Measurements from ENCODE around the gene HPS5. TPM values are rescaled to one million over a fixed set of nuclear protein-coding genes. Genes with fewer than 3 reads are reported as not detected.

The HPS5 gene
- total and polyA plus RNA-seq, 9 donors = 10.0 to 19.2 (median 11.6) TPM

DNA sequence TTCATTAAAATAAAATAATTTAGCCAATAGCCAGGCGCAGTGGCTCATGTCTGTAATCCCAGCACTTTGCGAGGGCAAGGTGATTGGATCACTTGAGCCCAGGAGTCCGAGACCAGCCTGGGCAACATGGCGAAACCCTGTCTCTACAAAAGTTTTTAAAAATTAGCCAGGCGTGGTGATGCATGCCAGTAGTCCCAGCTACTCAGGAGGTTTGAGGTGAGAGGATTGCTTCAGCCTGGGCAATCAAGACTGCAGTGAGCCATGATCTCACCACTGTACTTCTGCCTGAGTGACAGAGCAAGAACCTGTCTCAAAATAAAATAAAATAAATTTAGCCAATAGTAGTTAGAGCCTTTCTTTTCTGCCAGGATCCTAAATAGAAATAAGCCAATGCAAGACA lies 12.2 kb downstream of the HPS5 start:
- no peak overlapping the region for H3K27ac ChIP-seq (ENCODE audit: low read length)
- WGBS (ENCODE audit: insufficient coverage) = 90% methylated on average over 5 of the region's 5 CpGs
- H3K4me3 ChIP-seq (ENCODE audit: low read length) = no peak overlapping the region
- no peak for DNase-seq
- no peaks in the 10 kb centered on the region for H3K4me1 ChIP-seq (ENCODE audit: control insufficient read depth, insufficient read depth, low read length)
- peaks cover 41% of the 10 kb centered on the region for H3K36me3 ChIP-seq (ENCODE audit: control insufficient read depth, insufficient read depth, low read length)
- H3K9me3 ChIP-seq (replicated peaks; ENCODE audit: control insufficient read depth, low read depth, low read length) = no peaks in the 10 kb centered on the region
- no peaks in the 10 kb centered on the region for H3K27me3 ChIP-seq (ENCODE audit: control insufficient read depth, insufficient read depth, low read length)

DNA sequence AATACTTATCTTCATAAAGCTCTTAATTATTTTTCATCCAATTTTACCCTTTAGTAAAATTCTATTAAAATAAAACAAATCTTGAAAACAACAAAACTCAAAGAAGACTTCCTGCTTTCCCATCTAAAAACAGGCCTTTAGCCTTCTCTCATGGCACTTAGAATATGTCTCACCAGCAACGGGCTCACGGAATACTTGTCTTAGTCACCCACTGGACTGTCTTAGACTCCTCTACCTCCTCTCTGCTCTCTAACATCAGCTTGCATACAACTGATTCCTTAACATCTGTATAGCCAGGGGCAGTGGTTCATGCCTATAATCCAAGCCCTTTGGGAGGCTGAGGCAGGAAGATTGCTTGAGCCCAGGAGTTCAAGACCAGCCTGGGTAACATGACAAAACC lies 13.7 kb downstream of the HPS5 start:
- Histone ChIP-seq H3K27me3 (ENCODE audit: control insufficient read depth, insufficient read depth, low read length) (no peaks in the 10 kb centered on the region), H3K27ac (ENCODE audit: low read length) (no peak overlapping the region), H3K36me3 (ENCODE audit: control insufficient read depth, insufficient read depth, low read length) (peaks cover 45% of the 10 kb centered on the region), H3K4me1 (ENCODE audit: control insufficient read depth, insufficient read depth, low read length) (no peaks in the 10 kb centered on the region), H3K9me3 (replicated peaks; ENCODE audit: control insufficient read depth, low read depth, low read length) (no peaks in the 10 kb centered on the region), H3K4me3 (ENCODE audit: low read length) (no peak overlapping the region)
- no peak for DNase-seq
- WGBS (ENCODE audit: insufficient coverage) = 94% methylated on average over 2 of the region's 2 CpGs

DNA sequence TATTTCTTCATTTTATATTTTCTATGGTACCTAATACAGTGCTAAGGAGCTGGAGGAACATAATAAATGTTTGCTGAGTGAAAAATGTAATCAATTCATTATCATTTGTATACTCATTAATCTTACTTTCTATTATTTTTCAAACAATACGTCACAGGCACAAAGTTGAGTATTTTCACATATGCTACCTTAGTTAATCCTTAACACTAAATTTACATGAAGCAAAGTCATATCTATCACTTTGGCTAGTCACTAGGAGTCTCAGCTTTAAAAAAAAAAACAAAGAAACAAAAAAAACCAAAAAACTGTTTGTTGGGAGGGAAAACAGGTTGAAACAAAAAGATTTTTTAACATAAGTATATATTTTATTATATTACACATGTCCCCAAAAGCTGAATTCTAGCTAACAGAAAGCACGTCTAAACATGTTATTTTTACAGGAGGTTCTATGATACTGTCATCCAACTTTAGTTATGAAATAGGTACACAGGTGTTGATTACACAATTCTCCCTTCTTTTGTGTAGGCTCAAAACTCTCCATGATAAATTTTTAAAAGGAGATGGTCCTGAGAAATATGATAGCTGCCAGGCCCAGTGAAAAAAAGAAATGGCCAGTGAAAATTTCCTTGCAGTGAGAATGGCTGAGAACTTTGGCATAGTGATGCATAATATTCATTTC lies 14.3 kb downstream of the HPS5 start:
- peaks cover 45% of the 10 kb centered on the region for H3K36me3 ChIP-seq (ENCODE audit: control insufficient read depth, insufficient read depth, low read length)
- no peaks in the 10 kb centered on the region for H3K9me3 ChIP-seq (replicated peaks; ENCODE audit: control insufficient read depth, low read depth, low read length)
- H3K27ac ChIP-seq (ENCODE audit: low read length) = no peak overlapping the region
- DNase-seq = no peak
- no peaks in the 10 kb centered on the region for H3K4me1 ChIP-seq (ENCODE audit: control insufficient read depth, insufficient read depth, low read length)
- no CpG with 5 or more reads among the region's 2 CpGs for WGBS (ENCODE audit: insufficient coverage)
- H3K27me3 ChIP-seq (ENCODE audit: control insufficient read depth, insufficient read depth, low read length) = no peaks in the 10 kb centered on the region
- H3K4me3 ChIP-seq (ENCODE audit: low read length) = no peak overlapping the region

DNA sequence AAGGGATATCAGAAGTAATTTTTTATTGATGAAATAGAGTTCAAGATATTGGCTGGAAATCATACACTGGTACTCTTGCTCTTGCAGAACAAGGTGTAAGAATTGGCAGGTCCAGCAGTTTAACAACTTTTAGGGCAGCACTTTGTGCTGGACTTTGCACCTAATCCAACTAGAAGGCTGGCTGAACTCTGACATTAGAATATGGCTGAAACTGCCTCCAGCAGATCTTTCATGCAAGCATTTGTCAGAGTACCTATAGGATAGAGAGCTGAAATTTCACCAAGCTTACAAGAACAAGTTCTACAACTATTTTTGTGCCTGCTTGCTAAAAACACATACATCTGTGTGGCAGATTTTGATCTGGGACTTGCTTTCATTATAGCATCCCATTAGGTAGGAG lies 17.2 kb downstream of the HPS5 start:
- no peak for DNase-seq
- no peaks in the 10 kb centered on the region for H3K9me3 ChIP-seq (replicated peaks; ENCODE audit: control insufficient read depth, low read depth, low read length)
- no peak overlapping the region for H3K4me3 ChIP-seq (ENCODE audit: low read length)
- H3K27ac ChIP-seq (ENCODE audit: low read length) = no peak overlapping the region
- peaks cover 35% of the 10 kb centered on the region for H3K36me3 ChIP-seq (ENCODE audit: control insufficient read depth, insufficient read depth, low read length)
- no peaks in the 10 kb centered on the region for H3K4me1 ChIP-seq (ENCODE audit: control insufficient read depth, insufficient read depth, low read length)
- H3K27me3 ChIP-seq (ENCODE audit: control insufficient read depth, insufficient read depth, low read length) = no peaks in the 10 kb centered on the region

DNA sequence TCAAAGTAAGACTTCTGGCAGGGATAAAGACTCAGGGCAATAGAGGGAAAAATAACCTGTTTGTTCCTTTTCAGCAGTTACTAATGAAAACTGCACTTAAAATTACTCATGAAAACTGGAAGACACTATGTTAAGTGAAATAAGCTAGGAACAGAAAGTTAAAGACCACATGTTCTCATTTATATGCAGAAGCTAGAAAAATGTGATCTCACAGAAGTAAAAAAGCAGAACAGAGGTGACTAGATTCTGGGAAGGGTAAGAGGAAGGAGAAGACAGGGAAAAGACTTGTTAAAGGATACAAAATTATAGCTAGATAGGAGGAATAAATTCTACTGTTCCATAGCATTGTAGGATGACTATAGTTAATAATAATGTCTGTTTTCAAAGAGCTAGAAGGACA lies 22.2 kb downstream of the HPS5 start:
- Histone ChIP-seq H3K4me3 (ENCODE audit: low read length) (no peak overlapping the region), H3K36me3 (ENCODE audit: control insufficient read depth, insufficient read depth, low read length) (peaks cover 21% of the 10 kb centered on the region), H3K27ac (ENCODE audit: low read length) (no peak overlapping the region), H3K4me1 (ENCODE audit: control insufficient read depth, insufficient read depth, low read length) (no peaks in the 10 kb centered on the region), H3K27me3 (ENCODE audit: control insufficient read depth, insufficient read depth, low read length) (no peaks in the 10 kb centered on the region), H3K9me3 (replicated peaks; ENCODE audit: control insufficient read depth, low read depth, low read length) (no peaks in the 10 kb centered on the region)
- no peak for DNase-seq

DNA sequence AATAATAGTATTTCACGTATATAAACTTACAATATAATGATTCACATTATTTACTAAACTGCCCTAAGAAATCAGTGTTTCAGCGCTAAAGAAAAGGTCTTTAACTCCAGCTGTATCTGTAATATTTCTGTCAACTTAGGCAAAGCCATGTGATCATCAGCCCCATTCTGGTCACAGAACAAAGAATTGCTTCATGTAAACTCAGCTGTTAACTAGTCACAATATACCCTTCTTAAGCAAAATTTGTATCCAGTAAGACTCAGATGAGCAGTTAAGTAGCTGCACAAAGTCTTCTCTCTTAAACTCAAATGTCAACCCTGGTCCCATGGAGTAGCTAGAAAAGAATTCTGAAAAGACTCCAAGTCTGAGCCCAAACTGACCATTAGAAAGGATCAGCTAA lies 26.6 kb downstream of the HPS5 start:
- WGBS (ENCODE audit: insufficient coverage) = 100% methylated on average over 1 of the region's 2 CpGs
- H3K36me3 ChIP-seq (ENCODE audit: control insufficient read depth, insufficient read depth, low read length) = peaks cover 42% of the 10 kb centered on the region
- H3K9me3 ChIP-seq (replicated peaks; ENCODE audit: control insufficient read depth, low read depth, low read length) = no peaks in the 10 kb centered on the region

DNA sequence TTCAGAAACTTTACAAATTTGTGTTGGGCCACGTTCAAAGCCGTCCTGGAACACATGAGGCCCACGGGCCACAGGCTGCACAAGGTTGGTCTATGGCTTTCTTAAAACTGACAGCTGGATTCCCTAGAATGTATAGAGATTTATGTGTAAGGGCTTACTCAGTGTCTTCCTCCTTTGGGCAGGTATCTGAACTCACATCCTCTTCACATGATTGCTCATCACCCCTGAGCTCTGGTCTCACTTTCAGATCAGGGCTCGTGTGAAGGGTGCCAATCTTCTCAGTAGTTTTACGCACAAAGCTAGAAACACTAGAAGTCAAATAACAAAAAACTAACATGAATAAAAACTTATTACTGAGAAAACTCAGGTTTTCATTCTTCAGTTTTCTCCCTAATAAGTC lies 27.1 kb downstream of the HPS5 start:
- no peak overlapping the region for H3K27ac ChIP-seq (ENCODE audit: low read length)
- no CpG with 5 or more reads among the region's 5 CpGs for WGBS (ENCODE audit: insufficient coverage)
- no peaks in the 10 kb centered on the region for H3K9me3 ChIP-seq (replicated peaks; ENCODE audit: control insufficient read depth, low read depth, low read length)
- H3K4me3 ChIP-seq (ENCODE audit: low read length) = no peak overlapping the region
- H3K27me3 ChIP-seq (ENCODE audit: control insufficient read depth, insufficient read depth, low read length) = no peaks in the 10 kb centered on the region
- no peak for DNase-seq
- peaks cover 44% of the 10 kb centered on the region for H3K36me3 ChIP-seq (ENCODE audit: control insufficient read depth, insufficient read depth, low read length)
- H3K4me1 ChIP-seq (ENCODE audit: control insufficient read depth, insufficient read depth, low read length) = no peaks in the 10 kb centered on the region

More for the DNA sequence above, 26.6 kb downstream of the HPS5 start:
- Histone ChIP-seq H3K27me3 (ENCODE audit: control insufficient read depth, insufficient read depth, low read length) (no peaks in the 10 kb centered on the region), H3K27ac (ENCODE audit: low read length) (no peak overlapping the region), H3K4me1 (ENCODE audit: control insufficient read depth, insufficient read depth, low read length) (no peaks in the 10 kb centered on the region), H3K4me3 (ENCODE audit: low read length) (no peak overlapping the region)
- DNase-seq = no peak

DNA sequence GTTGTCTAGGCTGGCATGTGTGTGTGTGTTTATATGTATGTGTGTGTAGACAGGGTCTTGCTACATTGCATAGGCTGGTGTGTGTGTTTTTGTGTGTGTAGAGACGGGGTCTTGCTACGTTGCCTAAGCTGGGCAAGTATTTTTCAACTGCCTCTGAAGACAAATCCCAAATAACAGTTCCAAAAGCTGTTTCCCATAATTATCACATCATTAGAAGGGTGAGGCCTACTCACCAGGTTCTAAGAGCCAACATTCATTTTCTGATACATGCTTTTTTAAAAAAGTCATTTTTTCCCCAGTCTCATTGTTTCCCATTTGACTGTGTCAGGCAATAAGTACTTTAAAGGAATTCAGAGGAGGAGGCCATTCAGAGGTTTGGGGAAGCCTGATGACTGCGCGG lies 33.0 kb downstream of the HPS5 start:
- H3K4me3 ChIP-seq (ENCODE audit: low read length) = no peak overlapping the region
- H3K27ac ChIP-seq (ENCODE audit: low read length) = no peak overlapping the region
- 100% methylated on average over 1 of the region's 4 CpGs for WGBS (ENCODE audit: insufficient coverage)
- peaks cover 54% of the 10 kb centered on the region for H3K36me3 ChIP-seq (ENCODE audit: control insufficient read depth, insufficient read depth, low read length)
- no peak for DNase-seq
- no peaks in the 10 kb centered on the region for H3K4me1 ChIP-seq (ENCODE audit: control insufficient read depth, insufficient read depth, low read length)
- no peaks in the 10 kb centered on the region for H3K27me3 ChIP-seq (ENCODE audit: control insufficient read depth, insufficient read depth, low read length)
- H3K9me3 ChIP-seq (replicated peaks; ENCODE audit: control insufficient read depth, low read depth, low read length) = no peaks in the 10 kb centered on the region

DNA sequence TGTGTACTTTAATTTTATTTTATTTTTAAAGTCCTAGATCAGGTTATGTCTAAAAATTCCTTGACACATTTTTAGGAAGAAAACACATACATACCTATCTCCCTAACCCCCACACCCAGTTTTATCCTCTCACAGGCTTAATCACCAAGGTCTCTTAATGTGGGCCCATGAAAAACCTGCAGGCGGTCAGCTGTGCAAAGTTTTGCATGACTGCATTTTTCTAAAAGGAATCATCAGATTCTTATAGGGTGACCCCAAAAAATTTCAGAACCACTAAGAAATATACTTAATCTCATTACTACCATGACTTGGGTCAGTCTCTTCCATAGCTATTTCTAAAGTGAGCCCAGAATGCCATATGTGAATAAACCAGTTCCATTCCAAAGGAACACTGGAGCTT lies 36.1 kb downstream of the HPS5 start:
- WGBS (ENCODE audit: insufficient coverage) = 100% methylated on average over 1 of the region's 1 CpG
- no peak overlapping the region for H3K4me3 ChIP-seq (ENCODE audit: low read length)
- no peak for DNase-seq
- H3K27me3 ChIP-seq (ENCODE audit: control insufficient read depth, insufficient read depth, low read length) = no peaks in the 10 kb centered on the region
- H3K27ac ChIP-seq (ENCODE audit: low read length) = no peak overlapping the region
- no peaks in the 10 kb centered on the region for H3K9me3 ChIP-seq (replicated peaks; ENCODE audit: control insufficient read depth, low read depth, low read length)
- H3K36me3 ChIP-seq (ENCODE audit: control insufficient read depth, insufficient read depth, low read length) = peaks cover 46% of the 10 kb centered on the region
- H3K4me1 ChIP-seq (ENCODE audit: control insufficient read depth, insufficient read depth, low read length) = no peaks in the 10 kb centered on the region

DNA sequence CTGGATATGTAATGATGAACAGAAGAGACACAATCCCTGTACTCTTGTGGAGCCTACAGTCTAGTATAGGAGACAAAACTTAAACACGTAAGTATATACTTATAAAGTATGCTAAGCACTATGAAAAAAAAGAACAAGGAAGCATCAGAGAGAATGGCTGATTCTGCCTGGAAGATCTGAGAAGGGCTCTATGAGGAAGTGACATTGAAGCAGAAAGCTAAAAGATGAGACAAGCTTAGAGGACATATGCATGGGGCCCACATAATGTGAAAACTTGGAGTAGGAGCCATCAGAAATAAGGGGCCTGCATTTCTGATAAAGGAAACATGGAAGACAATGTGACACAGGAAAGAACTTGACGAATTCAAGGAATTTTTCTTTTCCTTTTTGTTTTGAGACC lies 39.3 kb downstream of the HPS5 start:
- DNase-seq = no peak
- no peak overlapping the region for H3K27ac ChIP-seq (ENCODE audit: low read length)
- peaks cover 41% of the 10 kb centered on the region for H3K36me3 ChIP-seq (ENCODE audit: control insufficient read depth, insufficient read depth, low read length)
- H3K9me3 ChIP-seq (replicated peaks; ENCODE audit: control insufficient read depth, low read depth, low read length) = no peaks in the 10 kb centered on the region
- WGBS (ENCODE audit: insufficient coverage) = 100% methylated on average over 1 of the region's 2 CpGs
- H3K4me1 ChIP-seq (ENCODE audit: control insufficient read depth, insufficient read depth, low read length) = no peaks in the 10 kb centered on the region
- no peak overlapping the region for H3K4me3 ChIP-seq (ENCODE audit: low read length)
- no peaks in the 10 kb centered on the region for H3K27me3 ChIP-seq (ENCODE audit: control insufficient read depth, insufficient read depth, low read length)

DNA sequence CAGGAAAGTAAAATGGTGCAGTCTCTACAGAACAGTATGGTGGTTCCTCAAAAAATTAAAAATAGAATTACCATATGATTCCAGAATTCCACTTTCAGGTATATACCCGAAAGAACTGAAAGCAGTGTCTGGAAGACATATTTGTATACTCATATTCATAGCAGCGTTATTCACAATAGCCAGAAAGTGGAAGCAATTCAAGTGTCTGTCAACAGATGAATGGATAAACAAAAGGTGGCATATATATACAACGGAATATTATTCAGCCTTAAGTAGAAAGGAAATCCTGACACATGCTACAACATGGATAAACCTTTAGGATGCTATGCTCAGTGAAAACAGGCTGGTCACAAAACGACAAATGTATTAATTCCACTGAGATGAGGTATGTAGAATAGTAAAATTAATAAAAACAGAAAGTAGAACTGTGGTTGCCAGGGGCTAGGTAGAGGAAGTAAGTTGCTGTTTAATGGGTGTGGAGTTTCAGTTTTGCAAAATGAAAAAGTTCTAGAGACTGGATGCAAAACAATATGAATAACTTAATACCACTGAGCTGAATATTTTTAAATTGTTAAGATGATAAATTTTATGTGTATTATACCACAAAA lies 41.4 kb downstream of the HPS5 start:
- Histone ChIP-seq H3K36me3 (ENCODE audit: control insufficient read depth, insufficient read depth, low read length) (peaks cover 27% of the 10 kb centered on the region), H3K9me3 (replicated peaks; ENCODE audit: control insufficient read depth, low read depth, low read length) (no peaks in the 10 kb centered on the region), H3K4me1 (ENCODE audit: control insufficient read depth, insufficient read depth, low read length) (no peaks in the 10 kb centered on the region), H3K4me3 (ENCODE audit: low read length) (no peak overlapping the region), H3K27ac (ENCODE audit: low read length) (no peak overlapping the region), H3K27me3 (ENCODE audit: control insufficient read depth, insufficient read depth, low read length) (no peaks in the 10 kb centered on the region)
- 83% methylated on average over 1 of the region's 4 CpGs for WGBS (ENCODE audit: insufficient coverage)
- DNase-seq = no peak

Measured in muscle of leg (tissue), 11 donors.